NCI-H345 treated with DMSO at 0.1 percent for 48 hours (cell line): ENCODE measurements around the gene HAVCR1.
"Not testable (repeated sequence)": the region's sequence is repeated elsewhere in the genome, so short reads cannot be mapped to it uniquely, and the experiment has no call there.

Experiments used
- DNase-seq: peaks from one replicate; lab custom pipeline; 2025; ENCODE audit not compliant: unreplicated experiment; lab: John Stamatoyannopoulos, UW

The HAVCR1 gene

GRCh38 chr5:157059093-157059539 lies at the start of gene HAVCR1:
Gene HAVCR1 (minus strand): TSS chr5:157059116. CDS start chr5:157057943, 1,173 bp downstream.
- DNase-seq = no peak

GRCh38 chr5:157107508-157107907 lies 48.6 kb upstream of the HAVCR1 start:
- DNase-seq = no peak

- DNase-seq = no peak
These were observed 47.9 kb upstream of the HAVCR1 start for GRCh38 chr5:157106630-157107461.

GRCh38 chr5:157100140-157100679 lies 41.3 kb upstream of the HAVCR1 start:
- DNase-seq = no peak

GRCh38 chr5:157088342-157088990 lies 29.6 kb upstream of the HAVCR1 start:
- DNase-seq = no peak

- no peak for DNase-seq
These were observed 27.9 kb upstream of the HAVCR1 start for GRCh38 chr5:157086751-157087359.

GRCh38 chr5:157085930-157086329 lies 27.0 kb upstream of the HAVCR1 start:
- no peak for DNase-seq

GRCh38 chr5:157080286-157080685 lies 21.4 kb upstream of the HAVCR1 start:
- no peak for DNase-seq

- no peak for DNase-seq
These were observed 17.6 kb upstream of the HAVCR1 start for GRCh38 chr5:157076558-157076957.

- DNase-seq = no peak
These were observed 13.6 kb upstream of the HAVCR1 start for GRCh38 chr5:157072508-157072907.

GRCh38 chr5:157069949-157070348 lies 11.0 kb upstream of the HAVCR1 start:
- DNase-seq = no peak

GRCh38 chr5:157068785-157069184 lies 9.9 kb upstream of the HAVCR1 start:
- no peak for DNase-seq

- no peak for DNase-seq
These were observed 9.4 kb upstream of the HAVCR1 start for GRCh38 chr5:157068339-157068738.

- DNase-seq = no peak
These were observed 8.1 kb upstream of the HAVCR1 start for GRCh38 chr5:157067005-157067404.

GRCh38 chr5:157066080-157066479 lies 7.2 kb upstream of the HAVCR1 start:
- no peak for DNase-seq

GRCh38 chr5:157063776-157064430 lies 5.0 kb upstream of the HAVCR1 start:
- no peak for DNase-seq

GRCh38 chr5:157059891-157060290 lies 975 bp upstream of the HAVCR1 start:
- no peak for DNase-seq

- DNase-seq = no peak
These were observed 1.2 kb downstream of the HAVCR1 start for GRCh38 chr5:157057459-157058370.

- not testable (repeated sequence) for DNase-seq
These were observed 2.1 kb downstream of the HAVCR1 start for GRCh38 chr5:157056848-157057247.

- no peak for DNase-seq
These were observed 7.2 kb downstream of the HAVCR1 start for GRCh38 chr5:157051604-157052245.
